Vagina (tissue), 2 donors: ENCODE results near the gene CEBPG.

Experiments used
- CTCF ChIP-seq, 3 experiments: fragments of 450-650 bp in 2 of 3; fragments of 200-600 bp in 1 of 3; sonication (generic) in 1 of 3; IDR thresholded peaks; one replicate each; pipeline ENCODE4 v1.5.1; 2017 to 2019; ENCODE audit warnings: antibody characterized with exemption in 3 of 3, mild to moderate bottlenecking in 2 of 3, moderate library complexity in 2 of 3
- POLR2AphosphoS5 ChIP-seq, 2 donors: sonication (generic); formaldehyde crosslinking; IDR thresholded peaks; one replicate each; pipeline ENCODE4 v1.9.0; 2017; ENCODE audit warnings: antibody characterized with exemption in 2 of 2, mild to moderate bottlenecking in 2 of 2, low read depth in 1 of 2; ENCODE audit not compliant: insufficient read depth in 1 of 2

DNA sequence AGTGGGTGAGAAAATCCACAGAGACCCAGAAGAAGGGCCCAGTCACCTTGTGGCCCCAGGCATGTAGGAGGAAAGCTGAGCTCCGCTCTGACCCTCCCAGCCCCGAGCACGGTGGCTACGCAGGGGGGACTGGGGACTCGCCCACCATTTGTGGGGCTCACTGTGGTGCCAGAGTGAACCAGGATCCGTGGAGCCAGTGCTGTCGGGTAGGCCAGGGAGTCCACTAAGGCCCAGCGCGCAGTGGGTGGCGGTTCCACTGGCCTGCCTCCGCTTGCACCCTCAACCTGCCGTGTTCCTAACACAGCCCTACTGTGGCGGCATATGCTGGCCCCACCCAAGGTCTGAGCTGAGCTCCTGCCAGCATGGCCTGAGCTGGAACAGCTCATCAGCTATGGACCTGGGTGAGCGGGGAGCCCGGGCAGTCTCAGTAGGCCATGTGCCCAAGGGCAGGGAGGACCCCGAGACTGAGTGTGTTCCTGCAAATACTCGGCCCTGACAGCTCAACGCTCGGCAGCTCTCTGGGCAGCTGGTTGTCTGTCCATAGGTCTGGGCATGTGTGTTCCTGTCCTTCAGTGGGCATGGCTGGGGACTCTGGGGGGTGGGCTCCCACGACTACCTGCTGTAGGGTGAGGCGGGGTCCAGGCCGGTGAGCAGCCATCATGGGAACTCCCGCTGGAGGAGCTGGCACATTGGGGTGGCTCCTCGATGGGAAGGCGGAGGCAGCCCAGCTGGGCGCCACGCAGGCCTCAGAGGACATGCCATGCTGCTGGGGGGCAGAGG lies 36.6 kb downstream of the CEBPG start:
- TF ChIP-seq CTCF (IDR thresholded peaks at IDR 0.05) (no peak), POLR2AphosphoS5 (IDR thresholded peaks at IDR 0.05; ENCODE audit: insufficient read depth in 1 of 2, low read depth in 1 of 2) (no peak)
